NOMO-1 (cell line): Measurements from ENCODE around the gene ZDHHC20.

ENCODE experiments used
- DNase-seq, 2 experiments: peaks; one replicate each; lab custom pipeline; 2025; ENCODE audit not compliant: unreplicated experiment in 2 of 2; lab: John Stamatoyannopoulos, UW

The ZDHHC20 gene

DNA sequence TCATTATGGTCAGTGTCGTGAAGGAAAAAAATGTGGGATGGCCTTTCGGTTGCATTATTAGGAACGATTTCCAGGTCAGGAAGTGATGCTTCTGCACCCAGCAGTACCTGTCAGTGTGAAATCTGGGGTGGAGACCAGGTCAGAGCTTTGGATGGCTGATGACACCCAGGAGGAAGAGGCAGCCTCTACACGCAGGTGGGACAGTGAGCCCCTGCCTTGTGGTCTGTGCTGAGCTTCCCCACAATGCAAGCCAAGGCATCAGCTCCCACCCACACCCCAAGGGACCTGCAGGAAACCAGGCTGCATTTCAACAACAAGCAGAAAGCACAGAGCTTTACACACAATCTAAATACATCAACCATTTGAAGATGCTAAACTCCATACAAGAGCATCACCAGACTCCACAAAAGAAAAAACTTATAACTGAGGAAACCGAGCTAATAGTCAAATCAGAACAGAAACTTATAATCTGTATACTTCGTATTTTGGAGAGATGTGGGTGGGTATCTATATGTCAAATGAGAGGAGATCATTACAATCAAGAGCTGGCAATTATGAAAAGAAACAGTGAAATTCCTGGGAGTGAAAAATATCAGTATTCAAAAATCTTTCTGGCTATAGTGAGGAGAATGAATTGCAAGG, 130.1 kb downstream of the ZDHHC20 start:
- no peak for DNase-seq

DNA sequence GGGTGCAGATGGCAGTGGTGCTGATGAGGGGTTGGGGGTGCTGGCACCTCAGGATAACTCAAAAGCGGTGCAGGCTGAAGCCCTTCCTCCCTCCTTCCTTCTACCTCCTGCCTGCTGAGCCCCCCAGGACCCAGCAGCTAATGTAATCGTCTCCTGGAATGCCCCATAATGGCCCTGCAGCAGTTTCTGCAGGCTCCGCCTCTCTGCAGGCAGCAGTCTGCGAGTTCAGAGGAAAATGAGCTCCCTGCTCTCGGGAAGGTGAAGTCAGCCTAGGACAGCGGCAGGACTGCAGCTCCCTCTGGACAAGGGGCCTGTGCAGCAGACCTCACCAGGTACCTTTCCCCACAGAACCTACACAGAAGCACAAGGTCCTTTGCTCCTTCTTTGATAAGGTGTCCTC, 130.9 kb downstream of the ZDHHC20 start:
- DNase-seq: no peak

DNA sequence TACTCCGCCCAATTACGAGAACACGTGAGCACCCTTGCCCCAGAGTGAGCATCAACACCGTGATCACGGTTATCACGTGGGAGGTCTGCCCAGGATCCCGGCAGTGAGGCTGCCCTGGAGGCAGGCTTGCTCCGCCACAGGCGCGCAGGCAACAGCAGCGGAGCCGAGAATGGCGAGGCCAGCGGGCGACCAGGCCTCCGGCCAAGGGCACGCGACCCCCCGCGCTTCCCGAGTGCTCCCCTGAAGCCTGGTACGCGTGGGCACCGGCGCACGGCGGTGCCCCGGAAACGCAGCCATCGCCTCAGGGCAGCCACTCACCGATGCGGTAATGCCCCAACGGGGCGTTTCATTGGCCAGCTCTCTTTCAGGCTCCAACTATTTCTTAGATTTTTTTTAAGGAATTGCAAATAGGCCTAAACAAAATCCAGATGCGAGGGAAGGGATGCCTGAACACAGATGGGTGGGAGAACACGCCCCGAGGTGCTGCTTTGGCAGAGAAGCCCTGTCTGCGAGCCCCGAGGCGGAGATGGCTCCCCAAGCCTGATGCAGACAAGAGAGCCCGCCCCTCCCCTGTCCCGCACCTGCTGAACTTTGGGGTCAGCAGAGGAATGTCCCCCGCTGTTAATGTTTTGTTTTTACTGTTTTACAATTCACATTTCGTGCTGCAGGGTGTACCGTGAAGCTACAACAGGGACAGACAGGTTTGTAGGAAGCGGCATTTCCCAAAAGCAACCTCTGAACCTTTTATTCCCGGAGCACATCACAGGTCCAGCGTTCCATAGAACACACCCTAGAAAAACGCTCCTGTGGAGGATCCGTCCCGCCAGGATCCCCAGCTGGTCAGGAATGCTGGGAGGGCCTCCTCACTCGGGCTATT, 132.7 kb downstream of the ZDHHC20 start:
- no peak for DNase-seq

DNA sequence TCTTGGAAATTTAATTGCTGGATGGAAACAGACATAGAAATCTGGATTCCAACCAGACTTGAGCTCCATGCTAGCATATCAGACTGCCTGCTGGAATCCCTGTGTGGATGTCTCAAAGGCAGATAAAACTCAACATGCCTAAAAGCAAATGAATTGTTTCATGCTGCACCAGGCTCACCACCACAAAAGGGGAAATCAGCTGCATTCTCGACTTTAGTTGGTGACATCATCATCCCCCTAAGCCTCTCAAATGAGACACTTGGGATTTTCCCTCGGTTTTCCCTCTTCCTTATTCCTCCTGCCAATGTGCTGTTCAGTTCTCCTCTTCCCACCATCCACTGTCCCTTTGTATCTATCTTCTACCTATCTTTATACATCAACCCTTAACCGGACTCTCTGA, 134.3 kb downstream of the ZDHHC20 start:
- no peak for DNase-seq

DNA sequence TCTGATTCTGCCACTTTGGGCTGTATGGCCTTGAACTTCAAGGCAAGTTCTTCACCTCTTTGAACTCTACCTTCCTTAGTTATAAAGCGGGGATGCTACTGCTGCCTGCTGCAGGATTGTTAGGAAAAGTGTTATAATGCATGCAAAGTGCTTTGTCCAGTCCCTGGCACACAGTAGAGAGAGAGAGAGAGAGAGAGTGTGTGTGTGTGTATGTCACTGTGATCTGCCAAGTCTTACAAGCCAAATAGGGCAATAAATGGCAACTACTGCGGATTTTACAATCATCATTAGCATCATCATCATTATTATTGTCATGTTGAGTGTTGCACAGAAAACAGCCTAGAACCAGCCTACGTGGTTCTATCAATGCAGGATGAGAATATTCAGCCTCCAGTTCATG, 136.1 kb downstream of the ZDHHC20 start:
- no peak for DNase-seq
